ENCODE measurements around the gene UGT1A8.

UGT1A8 gene

DNA sequence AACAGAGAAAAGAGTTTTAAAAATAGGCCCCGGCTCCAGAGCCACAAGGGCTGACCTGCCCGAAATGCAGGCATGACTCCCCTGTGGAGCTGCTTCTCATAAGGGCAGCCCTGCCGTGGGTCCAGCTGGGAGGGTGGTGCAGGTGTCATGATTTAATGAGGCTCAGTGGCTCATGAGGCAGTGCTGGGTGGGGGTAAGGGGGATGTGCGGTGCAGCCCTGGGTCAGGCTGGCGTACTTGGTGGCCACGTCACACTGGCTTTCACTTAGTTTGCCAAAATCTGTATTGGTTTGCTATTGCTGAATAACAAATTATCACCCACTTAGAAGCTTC lies 203.3 kb downstream of the UGT1A8 start:
- DNase-seq = no peak
- H3K27ac Mint-ChIP-seq = no peak overlapping the region
- peaks cover 4% of the 10 kb centered on the region for H3K9me3 Mint-ChIP-seq
- no peak for TF ChIP-seq CTCF (IDR thresholded peaks at IDR 0.05)
- H3K4me1 Mint-ChIP-seq = peaks cover 17% of the 10 kb centered on the region
- H3K27me3 Mint-ChIP-seq (ENCODE audit: low read depth, poor library complexity) = peaks cover 15% of the 10 kb centered on the region
- H3K36me3 Mint-ChIP-seq (ENCODE audit: low read depth) = no peaks in the 10 kb centered on the region
- H3K4me3 Mint-ChIP-seq = no peak overlapping the region

- Mint-ChIP-seq H3K4me1 (peaks cover 17% of the 10 kb centered on the region), H3K27ac (no peak overlapping the region), H3K36me3 (ENCODE audit: low read depth) (no peaks in the 10 kb centered on the region), H3K4me3 (no peak overlapping the region), H3K9me3 (peaks cover 6% of the 10 kb centered on the region), H3K27me3 (ENCODE audit: low read depth, poor library complexity) (peaks cover 15% of the 10 kb centered on the region)
- no peak for TF ChIP-seq CTCF (IDR thresholded peaks at IDR 0.05)
- no peak for DNase-seq
These were observed 203.8 kb downstream of the UGT1A8 start for GRCh38 chr2:233821196-233821595.

GRCh38 chr2:233821709-233822100 lies 204.3 kb downstream of the UGT1A8 start:
- H3K4me3 Mint-ChIP-seq = no peak overlapping the region
- DNase-seq = no peak
- no peak overlapping the region for H3K27ac Mint-ChIP-seq
- peaks cover 12% of the 10 kb centered on the region for H3K4me1 Mint-ChIP-seq
- H3K27me3 Mint-ChIP-seq (ENCODE audit: low read depth, poor library complexity) = peaks cover 15% of the 10 kb centered on the region
- no peaks in the 10 kb centered on the region for H3K36me3 Mint-ChIP-seq (ENCODE audit: low read depth)
- TF ChIP-seq CTCF (IDR thresholded peaks at IDR 0.05) = no peak
- H3K9me3 Mint-ChIP-seq = peaks cover 9% of the 10 kb centered on the region

GRCh38 chr2:233822101-233822771 lies 204.8 kb downstream of the UGT1A8 start:
- peaks cover 8% of the 10 kb centered on the region for H3K4me1 Mint-ChIP-seq
- H3K36me3 Mint-ChIP-seq (ENCODE audit: low read depth) = no peaks in the 10 kb centered on the region
- no peak overlapping the region for H3K4me3 Mint-ChIP-seq
- H3K27me3 Mint-ChIP-seq (ENCODE audit: low read depth, poor library complexity) = peaks cover 15% of the 10 kb centered on the region
- no peak for DNase-seq
- TF ChIP-seq CTCF (IDR thresholded peaks at IDR 0.05) = no peak
- H3K9me3 Mint-ChIP-seq = peaks cover 12% of the 10 kb centered on the region
- no peak overlapping the region for H3K27ac Mint-ChIP-seq

Measured in nephron progenitor cell (in vitro differentiated cells).